HG02678 (cell line): ENCODE data around the gene GHDC.
"Not testable (repeated sequence)": the region's sequence is repeated elsewhere in the genome, so short reads cannot be mapped to it uniquely, and the experiment has no call there.

Source experiments
- ATAC-seq: cut with Tn5 transposase; IDR thresholded peaks from one replicate; pipeline ENCODE4 v1.9.1; 2021; ENCODE audit warnings: mild to moderate bottlenecking, moderate library complexity; ENCODE audit not compliant: unreplicated experiment

The GHDC gene

DNA sequence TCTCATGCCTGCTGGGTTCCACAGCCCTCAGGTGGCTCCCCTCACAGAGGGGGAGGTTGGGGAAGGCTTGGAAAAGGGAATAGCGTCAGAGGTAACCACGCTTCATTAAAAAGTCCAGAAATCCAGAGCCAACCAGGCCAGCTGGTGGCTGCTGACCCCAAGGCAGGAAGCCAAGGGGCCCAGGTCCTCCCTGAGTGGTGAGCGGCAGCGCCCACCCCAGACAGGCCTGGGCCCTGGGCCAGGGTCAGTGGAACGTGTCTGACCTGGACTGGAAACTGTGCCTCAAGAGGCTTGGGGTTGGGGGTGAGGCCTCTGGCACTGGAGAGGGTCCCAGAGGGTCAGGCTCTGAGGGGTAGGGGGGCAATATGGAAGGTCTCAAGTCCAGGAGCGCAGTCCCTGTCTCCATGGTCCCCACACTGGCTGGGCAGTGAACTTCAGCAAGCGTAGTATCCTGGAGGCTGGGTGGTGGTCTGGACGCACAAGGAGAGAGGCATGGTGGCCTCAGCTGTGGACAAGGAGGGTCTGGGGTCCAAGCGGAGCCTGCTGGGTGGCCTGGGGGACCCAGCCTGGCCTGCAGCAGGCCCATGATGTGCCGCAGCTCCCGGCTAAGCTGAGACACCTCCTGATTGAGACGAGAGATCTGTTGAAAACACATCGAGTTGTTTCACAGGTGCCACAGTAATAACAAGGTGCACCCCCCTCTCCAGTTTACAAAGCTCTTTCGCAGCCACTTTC, 34.3 kb downstream of the GHDC start:
- ATAC-seq, result no peak

DNA sequence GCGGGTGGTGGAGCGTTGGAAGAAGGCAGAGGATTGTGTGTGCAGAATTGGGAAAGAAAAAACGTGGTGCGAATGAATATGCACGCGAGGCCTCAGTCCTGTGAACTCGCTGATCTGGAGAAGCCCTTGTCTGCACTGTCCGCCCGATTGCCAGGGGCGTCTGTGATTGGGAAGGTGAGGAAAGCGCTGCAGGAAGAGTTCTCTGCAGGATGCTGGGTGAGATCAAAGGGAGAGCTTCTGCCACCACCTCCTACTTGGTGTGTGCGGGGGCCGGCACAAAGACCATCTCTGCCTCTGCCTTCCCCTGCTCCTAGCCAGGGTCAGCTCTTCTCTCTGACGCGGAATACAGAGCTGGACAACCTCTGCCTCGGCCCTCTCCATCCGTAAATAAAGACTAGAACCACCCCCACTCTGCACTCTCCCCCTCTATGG, 38.7 kb downstream of the GHDC start:
- ATAC-seq, result no peak

DNA sequence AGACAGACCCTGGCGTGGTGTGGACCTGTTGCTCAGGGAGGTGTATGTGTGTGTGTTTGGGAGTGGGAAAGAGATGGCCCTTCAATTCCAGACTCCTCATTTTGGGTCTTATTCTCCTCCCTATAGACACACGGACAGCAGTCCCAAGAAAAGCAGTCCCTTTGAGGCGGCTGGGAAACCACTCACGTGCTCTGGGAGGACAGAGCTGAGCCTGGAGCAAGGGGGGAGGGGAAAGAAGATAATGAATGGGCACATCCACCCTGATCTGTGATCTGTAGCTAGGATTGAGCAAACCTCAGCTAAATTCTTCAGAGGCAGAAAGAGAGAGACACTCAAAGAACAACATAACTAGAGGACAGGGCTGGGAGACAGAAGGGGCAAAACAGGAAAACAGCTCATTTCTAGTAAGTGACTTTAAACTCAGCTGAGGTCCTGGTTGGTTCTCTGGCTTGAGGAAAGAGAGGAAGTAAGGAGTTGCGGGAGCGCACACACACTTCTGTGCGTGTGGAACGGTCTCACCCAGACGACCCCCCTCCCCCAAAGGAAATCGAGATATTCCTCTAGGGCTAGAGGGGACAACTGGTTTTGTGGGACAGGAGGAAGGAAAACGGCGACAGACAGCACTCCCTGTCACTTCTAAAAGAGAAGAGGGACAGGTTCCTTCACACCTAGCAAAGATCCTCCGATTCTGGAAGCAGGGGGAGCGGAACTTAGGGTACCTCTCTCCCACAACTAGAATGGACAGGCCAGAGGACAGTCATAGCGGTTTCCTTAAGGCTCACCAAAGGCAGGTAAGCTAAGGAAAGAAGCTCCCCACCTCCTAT, 40.2 kb downstream of the GHDC start:
- no peak for ATAC-seq

DNA sequence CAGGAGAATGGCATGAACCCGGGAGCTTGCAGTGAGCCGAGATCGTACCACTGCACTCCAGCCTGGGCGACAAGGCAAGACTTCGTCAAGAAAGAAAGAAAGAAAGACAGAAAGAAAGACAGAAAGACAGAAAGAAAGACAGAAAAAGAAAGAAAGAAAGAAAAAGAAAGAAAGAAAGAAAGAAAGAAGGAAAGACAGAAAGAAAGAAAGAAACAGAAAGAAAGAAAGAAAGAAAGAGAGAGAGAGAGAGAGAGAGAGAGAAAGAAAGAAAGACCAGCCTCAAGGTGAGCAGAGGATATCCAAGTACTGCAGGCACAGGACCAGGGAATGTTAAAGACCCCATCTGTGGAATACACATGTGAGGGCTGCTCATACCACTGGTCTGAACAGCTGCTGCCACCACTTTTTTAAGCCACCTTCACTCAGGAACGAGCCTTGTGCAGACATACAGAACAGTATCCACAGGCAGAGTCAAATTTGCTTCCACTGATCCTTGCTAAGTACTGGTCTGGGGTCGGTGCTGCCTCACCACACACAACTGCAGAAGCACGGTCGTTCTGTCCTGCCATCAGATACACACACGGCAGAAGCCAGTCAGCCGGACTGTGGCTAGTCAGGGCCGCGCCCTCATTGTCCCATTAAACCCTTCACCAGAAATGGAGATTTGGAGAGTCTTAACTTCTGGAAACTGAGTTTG, 47.2 kb downstream of the GHDC start:
- ATAC-seq, result no peak

DNA sequence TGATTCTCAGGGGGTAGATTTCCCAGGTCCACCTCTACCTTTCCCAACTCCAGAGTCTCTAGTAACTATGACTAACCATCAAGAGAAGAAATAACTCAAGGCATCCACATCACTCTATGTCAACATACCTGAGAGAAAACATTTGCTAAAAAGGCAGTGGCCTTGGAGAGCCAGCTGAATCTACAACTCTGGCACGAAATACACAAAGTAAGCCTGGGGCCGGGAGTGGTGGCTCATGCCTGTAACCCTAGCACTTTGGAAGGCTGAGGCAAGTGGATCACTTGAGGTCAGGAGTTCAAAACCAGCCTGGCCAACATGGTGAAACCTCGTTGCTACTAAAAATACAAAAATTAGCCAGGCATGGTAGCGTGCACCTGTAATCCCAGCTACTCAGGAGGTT, 51.2 kb downstream of the GHDC start:
- ATAC-seq, result not testable (repeated sequence)

DNA sequence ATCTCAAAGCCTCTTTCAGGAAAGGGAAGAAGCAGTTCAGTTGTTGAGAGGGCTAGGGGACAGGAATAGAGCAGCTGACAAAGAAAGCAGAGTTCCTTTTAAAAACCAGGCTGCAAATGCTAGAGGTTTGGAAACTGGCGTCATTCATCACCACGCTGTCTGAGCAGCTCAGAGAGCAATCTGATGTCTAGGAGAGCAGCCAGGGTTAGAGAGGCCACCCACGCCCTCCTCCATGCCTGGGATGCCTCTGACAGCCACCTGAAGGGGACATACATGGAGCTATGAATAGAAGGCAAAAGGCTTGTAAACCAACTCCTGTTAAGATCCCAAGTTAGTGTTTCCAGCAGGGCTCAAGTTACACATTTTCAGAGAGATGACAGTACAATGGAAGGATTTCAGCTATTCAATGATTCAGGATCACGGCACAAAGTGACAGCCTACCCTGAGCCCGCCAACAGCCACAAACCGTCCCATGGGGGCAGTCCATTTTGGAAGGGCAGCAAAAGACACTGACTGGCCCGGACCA, 51.9 kb downstream of the GHDC start:
- ATAC-seq, result no peak

DNA sequence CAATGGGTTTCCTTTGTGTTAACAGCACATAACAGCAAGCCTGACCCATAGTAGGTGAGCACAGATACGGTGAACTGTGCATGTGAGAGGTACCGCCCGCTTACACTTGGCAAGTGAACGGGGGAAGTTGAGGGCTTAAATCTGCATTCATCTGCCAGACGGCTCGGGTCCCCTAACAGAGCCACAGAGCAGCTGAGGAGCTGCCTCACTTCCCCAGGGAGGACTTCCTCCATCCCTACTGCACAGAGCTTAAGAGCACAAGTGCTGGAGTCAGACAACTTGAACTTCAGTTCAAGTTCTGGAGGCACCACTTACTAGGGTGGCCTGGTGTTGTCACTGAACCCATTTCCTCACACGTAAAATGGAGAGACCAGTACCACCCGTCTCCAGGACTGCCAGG, 52.9 kb downstream of the GHDC start:
- ATAC-seq, result no peak

DNA sequence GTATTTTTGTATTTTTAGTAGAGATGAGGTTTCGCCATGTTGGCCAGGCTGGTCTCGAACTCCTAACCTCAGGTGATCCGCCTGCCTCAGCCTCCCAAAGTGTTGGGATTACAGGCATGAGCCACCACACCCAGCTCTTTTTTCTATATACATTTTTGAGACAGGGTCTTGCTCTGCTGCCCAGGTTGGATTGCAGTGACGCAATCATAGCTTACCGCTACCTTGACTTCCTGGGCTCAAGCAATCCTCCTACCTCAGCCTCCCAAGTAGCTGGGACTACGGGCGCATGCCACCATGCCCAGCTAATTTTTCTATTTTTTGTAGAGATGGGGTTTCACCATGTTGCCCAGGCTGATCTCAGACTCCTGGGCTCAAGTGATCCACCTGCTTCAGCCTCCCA, 53.6 kb downstream of the GHDC start:
- not testable (repeated sequence) for ATAC-seq
